GM19468 (cell line): Measurements from ENCODE around the gene FPGS.

Experiments used
- ATAC-seq: cut with Tn5 transposase; IDR thresholded peaks from one replicate; pipeline ENCODE4 v1.9.1; 2021; ENCODE audit warnings: mild to moderate bottlenecking, moderate library complexity, moderate number of reproducible peaks; ENCODE audit not compliant: unreplicated experiment; ENCODE audit errors: extremely low read depth

FPGS gene

DNA sequence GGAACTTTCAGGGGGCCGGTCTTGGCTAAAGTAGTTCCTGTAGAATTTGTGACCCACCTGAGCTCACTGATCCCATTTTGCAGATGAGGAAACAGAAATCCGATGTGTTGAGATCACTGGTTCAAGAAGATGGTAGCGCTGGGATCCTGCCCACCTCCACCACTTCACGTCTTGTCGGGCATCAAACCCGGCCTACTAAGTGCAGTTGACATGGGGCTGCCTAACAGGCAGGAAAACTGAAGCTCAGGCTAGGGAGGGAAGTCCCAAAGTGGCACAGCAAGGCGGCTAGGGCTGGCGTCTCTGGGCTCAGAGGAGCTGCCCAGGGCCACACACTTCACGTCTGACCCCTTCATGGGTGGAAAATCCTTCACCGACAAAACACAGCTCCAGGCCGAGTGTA lies 52.3 kb downstream of the FPGS start:
- ATAC-seq: no peak

DNA sequence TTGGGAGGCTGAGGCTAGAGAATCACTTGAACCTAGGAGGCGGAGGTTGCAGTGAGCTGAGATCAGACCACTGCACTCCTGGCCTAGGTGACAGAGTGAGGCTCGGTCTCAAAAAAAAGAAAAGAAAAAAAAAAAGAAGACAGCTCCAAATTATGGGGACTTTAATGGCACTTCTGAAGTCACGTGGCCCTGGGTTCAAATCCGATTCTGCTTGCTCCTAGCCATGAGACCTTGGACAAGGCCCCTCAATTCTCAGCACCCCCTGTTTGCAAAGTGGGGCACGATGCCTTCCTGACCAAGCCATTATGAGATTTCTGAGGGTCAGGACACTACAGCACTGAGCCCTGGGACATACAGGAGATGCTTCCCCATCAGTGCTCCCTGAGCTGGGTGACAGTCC lies 52.8 kb downstream of the FPGS start:
- ATAC-seq: no peak

DNA sequence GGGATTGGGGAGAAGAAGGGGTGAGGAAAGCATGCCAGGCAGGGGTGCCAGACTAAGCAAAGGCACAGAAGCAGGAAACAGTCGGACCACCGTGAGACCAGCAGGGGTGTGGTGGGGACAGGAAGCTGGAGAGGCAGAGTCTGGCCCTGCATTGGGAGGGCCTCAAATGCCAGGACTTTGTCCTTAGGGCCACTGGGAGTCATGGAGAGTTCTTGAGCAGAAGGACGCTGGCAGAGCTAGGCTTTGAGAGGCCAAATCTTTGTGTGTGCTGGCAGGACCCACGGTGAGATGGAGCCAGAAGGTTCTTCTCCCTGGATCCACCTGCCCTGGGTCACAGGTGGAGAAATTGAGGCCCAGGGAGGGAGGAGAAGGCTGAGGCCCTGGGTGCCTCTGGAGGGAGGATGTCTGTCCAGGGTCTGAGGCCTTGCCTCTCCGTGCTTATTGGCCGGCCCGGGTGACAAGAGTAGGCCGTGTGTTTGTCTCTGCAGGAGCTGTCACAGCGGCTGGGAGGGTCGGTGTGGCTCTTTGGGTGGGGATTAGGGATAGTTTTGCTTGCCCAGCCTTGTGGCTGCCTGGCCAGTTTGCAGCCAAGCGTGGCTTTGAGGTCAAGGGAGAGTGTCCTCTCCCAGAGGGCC lies 53.5 kb downstream of the FPGS start:
- no peak for ATAC-seq

DNA sequence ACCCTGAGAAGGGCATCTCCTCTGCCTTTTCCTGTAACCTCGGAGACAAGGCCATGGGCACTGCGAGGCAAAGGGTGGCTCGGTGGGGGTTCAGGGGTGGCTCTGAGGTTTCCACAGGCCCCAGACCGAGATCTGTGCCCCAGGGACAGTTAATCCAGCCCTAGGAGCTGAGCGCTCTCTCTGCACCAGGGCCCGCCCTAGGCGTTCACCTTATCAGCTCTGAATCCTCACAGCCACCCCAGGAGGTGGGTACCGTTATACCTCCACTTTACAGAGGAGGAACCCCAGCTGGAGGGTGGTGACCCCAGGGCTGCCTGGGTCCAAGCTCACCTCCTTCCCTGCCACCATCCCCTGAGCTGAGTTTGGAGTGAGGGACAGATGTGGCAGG lies 54.0 kb downstream of the FPGS start:
- ATAC-seq: no peak

DNA sequence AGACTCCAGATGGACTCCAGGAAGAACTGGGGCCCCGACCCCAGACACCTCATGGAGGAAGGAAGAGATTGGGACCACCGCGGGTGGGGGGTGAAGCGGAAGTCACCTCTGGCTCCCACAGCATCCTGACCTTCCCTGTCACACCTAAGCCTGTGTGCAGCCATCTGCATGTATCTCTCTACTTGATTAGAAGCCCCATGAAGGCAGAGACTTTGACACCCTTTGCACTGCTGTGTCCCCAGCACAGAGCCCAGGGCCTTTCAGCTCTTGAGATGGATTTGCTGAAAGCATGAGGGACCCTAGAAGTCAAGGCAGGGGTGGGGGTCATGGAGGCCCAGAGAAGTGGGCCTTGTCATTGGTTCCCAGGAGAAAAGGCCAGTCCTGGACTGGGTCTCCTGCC lies 54.6 kb downstream of the FPGS start:
- ATAC-seq: no peak

DNA sequence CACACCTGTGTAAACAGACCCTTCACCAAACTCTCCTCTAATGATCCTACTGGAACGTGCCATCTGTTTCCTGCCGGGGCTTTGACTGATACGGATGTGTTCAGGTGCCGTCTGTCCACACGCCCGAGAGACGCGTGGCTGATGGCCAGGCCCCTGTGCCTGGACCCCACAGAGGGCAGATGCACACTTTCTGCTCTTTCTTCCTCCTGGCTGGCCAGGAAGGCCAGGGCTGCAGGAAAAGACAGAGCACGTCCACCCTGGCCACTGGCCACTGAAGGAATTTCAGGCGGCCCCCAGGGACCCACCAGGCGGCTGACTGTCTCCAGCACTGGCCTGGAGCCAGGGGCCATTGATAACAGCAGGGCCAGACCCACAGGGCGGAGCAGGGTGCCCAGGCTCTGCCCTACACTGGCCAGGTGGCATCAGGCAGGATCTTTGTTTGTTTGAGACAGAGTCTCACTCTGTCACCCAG lies 55.4 kb downstream of the FPGS start:
- ATAC-seq: no peak

DNA sequence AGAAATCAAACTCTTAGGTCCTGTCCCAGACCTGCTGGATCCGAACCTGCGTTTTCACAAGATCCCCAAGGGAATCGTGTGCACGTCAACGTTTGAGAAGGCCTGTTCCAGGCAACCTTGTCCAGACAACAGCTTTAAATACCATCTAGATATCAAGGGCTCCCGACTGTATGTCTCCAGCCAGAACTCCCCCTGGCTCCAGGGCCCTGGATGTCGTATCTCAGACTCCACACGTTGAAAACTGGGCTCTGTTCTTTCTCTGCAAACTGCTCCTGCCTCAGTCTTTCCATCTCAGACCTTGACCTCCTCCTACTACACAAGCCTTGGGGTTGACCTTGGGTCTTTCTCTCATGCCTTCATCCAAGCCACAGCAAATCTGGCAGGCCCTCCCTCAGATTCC lies 57.6 kb downstream of the FPGS start:
- no peak for ATAC-seq

DNA sequence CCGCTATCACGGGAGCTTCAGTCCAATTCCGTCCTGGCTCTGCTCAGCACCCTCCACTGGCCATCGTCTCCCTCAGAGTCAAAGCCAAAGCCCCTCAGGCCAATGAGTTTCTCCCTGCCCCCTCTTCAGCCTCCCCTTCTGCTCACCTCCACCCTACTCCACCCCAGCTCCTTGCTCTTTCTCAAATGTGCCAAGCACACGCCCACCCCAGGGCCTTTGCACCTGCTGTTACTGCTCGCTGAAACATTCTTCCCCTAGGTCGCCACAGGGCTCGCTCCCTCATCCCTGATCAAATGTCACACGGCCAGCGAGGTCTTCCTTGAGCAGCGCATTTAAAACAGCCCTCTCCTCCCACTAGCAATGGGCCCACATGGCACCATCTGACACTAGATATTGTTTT lies 58.1 kb downstream of the FPGS start:
- no peak for ATAC-seq

DNA sequence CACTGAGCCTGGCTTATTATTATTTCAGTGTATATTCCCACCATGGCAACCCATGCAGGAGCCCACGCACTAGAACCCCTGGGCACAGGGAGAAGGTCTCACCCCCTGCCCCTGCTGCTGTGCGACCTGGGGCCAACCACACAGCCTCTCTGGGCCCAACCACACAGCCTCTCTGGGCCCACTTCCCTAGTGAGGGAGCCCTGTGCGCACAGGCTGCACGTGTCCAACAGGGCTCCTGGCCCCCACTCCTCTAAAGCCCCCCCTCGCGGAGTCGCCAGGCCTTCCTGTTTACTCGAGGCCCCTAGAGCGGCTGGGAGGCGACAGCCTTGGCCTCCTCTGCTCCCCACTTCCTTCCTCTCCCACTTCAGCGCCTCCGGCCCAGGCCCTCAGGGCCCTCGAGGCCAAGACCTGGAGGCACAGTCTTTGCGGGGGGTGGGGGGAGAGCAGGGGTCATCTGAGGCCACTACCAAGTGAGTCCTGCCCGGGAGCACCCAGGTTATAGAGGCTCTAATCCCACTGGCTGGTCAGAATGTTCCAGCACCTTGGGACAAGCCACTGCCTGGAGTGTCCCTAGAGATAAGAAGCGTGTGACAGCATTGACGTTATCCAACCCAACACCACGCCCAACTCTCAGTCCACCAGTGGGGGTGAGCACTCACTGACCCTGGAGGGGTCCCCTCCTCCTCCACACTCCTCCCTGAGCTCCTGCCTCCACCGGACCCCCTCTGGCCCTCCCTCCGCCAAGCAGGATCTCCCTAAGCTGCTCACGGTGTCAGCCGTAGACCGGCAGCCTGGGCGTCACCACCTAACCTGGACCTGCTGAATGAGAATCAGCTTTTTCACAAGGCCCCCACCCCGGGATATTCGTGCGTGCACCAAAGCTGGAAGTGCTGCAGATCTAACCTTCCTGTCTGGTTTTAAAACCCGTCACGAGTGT lies 59.7 kb downstream of the FPGS start:
- ATAC-seq: no peak

DNA sequence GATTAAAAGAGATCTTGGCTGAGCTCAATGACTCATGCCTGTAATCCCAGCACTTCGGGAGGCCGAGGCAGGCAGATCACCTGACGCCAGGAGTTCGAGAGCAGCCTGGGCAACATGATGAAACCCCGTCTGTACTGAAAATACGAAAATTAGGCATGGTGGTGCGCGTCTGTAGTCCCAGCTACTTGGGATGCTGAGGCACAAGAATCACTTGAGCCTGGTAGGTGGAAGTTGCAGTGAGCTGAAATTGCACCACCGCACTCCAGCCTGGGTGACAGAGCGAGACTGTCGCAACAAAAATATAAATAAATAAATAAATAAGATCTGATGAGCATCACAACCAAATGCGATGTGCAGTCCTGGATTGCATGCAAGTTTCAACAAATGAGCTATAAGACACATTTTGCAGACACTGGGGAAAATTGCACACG lies 60.5 kb downstream of the FPGS start:
- no peak for ATAC-seq
